Measurements from ENCODE around the gene URB1. TPM values are rescaled to one million over a fixed set of nuclear protein-coding genes. Genes with fewer than 3 reads are reported as not detected.

Gene URB1
- total RNA-seq, 2 experiments from 2014 or later: 35.6 to 38.4 TPM

Other genes with a start within 250 kb of the URB1 start
- 10 to 100 TPM; 36.3 to 38.5 TPM for gene MIS18A, start 114.0 kb downstream of the URB1 start, total RNA-seq
- not detected for gene MRAP, start 94.2 kb downstream of the URB1 start, total RNA-seq
- 10 to 100 TPM; 10.9 to 12.5 TPM for gene EVA1C, start 19.7 kb upstream of the URB1 start, total RNA-seq
- gene TCP10L, start 192.5 kb upstream of the URB1 start, total RNA-seq: under 1 TPM; 0.48 to 0.52 TPM
- gene CFAP298, start 219.4 kb upstream of the URB1 start, total RNA-seq: 10 to 100 TPM; 47.2 to 48.5 TPM

All from activated naive CD8-positive, alpha-beta T cell treated with anti-CD3 and anti-CD28 coated beads for 36 hours (primary cell).